Measurements from ENCODE around the gene PTPRM. TPM values are rescaled to one million over a fixed set of nuclear protein-coding genes. Genes with fewer than 3 reads are reported as not detected.

PTPRM gene
- total and polyA plus RNA-seq, 9 donors, result 61.7 to 91.5 (median 66.4) TPM

DNA sequence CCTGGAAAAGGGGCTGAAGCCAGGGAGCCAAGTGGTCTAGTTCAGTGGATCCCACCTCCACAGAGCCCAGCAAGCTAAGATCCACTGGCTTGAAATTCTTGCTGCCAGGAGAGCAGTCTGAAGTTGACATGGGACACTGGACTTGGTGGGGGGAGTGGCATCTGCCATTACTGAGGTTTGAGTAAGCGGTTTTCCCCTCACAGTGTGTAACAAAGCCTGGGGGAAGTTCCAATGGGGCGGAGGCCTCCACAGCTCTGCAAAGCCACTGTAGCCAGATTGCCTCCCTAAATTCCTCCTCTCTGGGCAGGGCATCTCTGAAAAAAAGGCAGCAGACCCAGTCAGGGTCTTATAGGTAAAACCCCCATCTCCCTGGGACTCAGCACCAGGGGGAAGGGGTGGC is 144.4 kb downstream of the PTPRM start:
- Histone ChIP-seq H3K27ac (ENCODE audit: low read length) (no peak overlapping the region), H3K9me3 (replicated peaks; ENCODE audit: control insufficient read depth, low read depth, low read length) (peaks cover 8% of the 10 kb centered on the region), H3K36me3 (ENCODE audit: control insufficient read depth, insufficient read depth, low read length) (no peaks in the 10 kb centered on the region), H3K4me3 (ENCODE audit: low read length) (no peak overlapping the region), H3K4me1 (ENCODE audit: control insufficient read depth, insufficient read depth, low read length) (no peaks in the 10 kb centered on the region), H3K27me3 (ENCODE audit: control insufficient read depth, insufficient read depth, low read length) (no peaks in the 10 kb centered on the region)
- no peak for DNase-seq
- no CpG with 5 or more reads among the region's 2 CpGs for WGBS (ENCODE audit: insufficient coverage)

- Histone ChIP-seq H3K27me3 (ENCODE audit: control insufficient read depth, insufficient read depth, low read length) (no peaks in the 10 kb centered on the region), H3K4me3 (ENCODE audit: low read length) (no peak overlapping the region), H3K4me1 (ENCODE audit: control insufficient read depth, insufficient read depth, low read length) (no peaks in the 10 kb centered on the region), H3K36me3 (ENCODE audit: control insufficient read depth, insufficient read depth, low read length) (no peaks in the 10 kb centered on the region), H3K27ac (ENCODE audit: low read length) (no peak overlapping the region), H3K9me3 (replicated peaks; ENCODE audit: control insufficient read depth, low read depth, low read length) (peaks cover 10% of the 10 kb centered on the region)
- no peak for DNase-seq
- WGBS (ENCODE audit: insufficient coverage), result no CpG with 5 or more reads among the region's 1 CpG
Measured at GRCh38 chr18:7720395-7720794, 153.3 kb downstream of the PTPRM start.

DNA sequence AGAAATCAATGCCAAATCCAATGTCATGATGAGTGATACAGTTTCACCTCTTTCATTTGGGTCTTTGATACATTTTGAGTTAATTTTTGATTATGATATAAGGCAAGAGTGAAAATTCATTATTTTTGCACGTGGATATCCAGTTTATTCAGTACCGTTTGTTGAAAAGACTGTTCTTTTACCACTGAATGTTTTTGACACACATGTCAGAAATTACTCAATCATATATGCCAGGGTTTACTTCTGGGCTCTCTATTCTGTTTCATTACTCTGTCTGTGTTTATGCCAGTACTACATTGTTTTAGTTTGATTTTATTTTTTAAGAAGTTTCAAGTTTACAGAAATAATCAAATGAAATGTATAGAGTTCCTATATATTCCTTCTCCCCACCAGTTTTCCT is 154.4 kb downstream of the PTPRM start:
- no peaks in the 10 kb centered on the region for H3K36me3 ChIP-seq (ENCODE audit: control insufficient read depth, insufficient read depth, low read length)
- WGBS (ENCODE audit: insufficient coverage), result no CpG with 5 or more reads among the region's 2 CpGs
- H3K9me3 ChIP-seq (replicated peaks; ENCODE audit: control insufficient read depth, low read depth, low read length), result peaks cover 10% of the 10 kb centered on the region
- H3K27ac ChIP-seq (ENCODE audit: low read length), result no peak overlapping the region
- no peak overlapping the region for H3K4me3 ChIP-seq (ENCODE audit: low read length)
- no peaks in the 10 kb centered on the region for H3K27me3 ChIP-seq (ENCODE audit: control insufficient read depth, insufficient read depth, low read length)
- no peaks in the 10 kb centered on the region for H3K4me1 ChIP-seq (ENCODE audit: control insufficient read depth, insufficient read depth, low read length)
- DNase-seq, result no peak

- WGBS (ENCODE audit: insufficient coverage), result 77% methylated on average over 2 of the region's 3 CpGs
- no peaks in the 10 kb centered on the region for H3K4me1 ChIP-seq (ENCODE audit: control insufficient read depth, insufficient read depth, low read length)
Measured at GRCh38 chr18:7722955-7723354, 155.8 kb downstream of the PTPRM start.

DNA sequence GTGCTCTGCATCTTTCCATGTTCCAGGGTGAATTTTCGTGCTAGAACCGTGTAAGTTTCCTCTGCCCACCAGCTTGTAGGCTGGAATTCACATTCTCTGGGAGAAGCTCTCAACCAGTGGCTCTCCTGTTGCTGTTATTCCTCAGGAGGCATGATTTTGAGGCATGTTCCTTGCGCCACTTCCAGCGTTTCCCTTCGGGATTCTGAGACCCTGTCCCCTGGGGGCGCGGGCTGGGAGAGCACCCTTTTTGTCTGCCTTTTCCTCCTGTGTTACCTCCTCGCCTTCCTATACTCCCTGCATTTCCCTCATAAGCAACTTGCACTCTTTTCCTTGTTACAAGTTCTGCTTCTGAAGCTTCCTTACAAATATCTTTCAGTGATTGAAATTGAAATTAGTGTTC is 156.4 kb downstream of the PTPRM start:
- Histone ChIP-seq H3K27me3 (ENCODE audit: control insufficient read depth, insufficient read depth, low read length) (no peaks in the 10 kb centered on the region), H3K4me1 (ENCODE audit: control insufficient read depth, insufficient read depth, low read length) (peaks cover 3% of the 10 kb centered on the region), H3K4me3 (ENCODE audit: low read length) (no peak overlapping the region), H3K27ac (ENCODE audit: low read length) (no peak overlapping the region), H3K36me3 (ENCODE audit: control insufficient read depth, insufficient read depth, low read length) (no peaks in the 10 kb centered on the region), H3K9me3 (replicated peaks; ENCODE audit: control insufficient read depth, low read depth, low read length) (no peaks in the 10 kb centered on the region)
- no peak for DNase-seq
- WGBS (ENCODE audit: insufficient coverage), result 71% methylated on average over 5 of the region's 8 CpGs

More at GRCh38 chr18:7722955-7723354, 155.8 kb downstream of the PTPRM start:
- Histone ChIP-seq H3K27me3 (ENCODE audit: control insufficient read depth, insufficient read depth, low read length) (no peaks in the 10 kb centered on the region), H3K27ac (ENCODE audit: low read length) (no peak overlapping the region), H3K36me3 (ENCODE audit: control insufficient read depth, insufficient read depth, low read length) (no peaks in the 10 kb centered on the region), H3K4me3 (ENCODE audit: low read length) (no peak overlapping the region), H3K9me3 (replicated peaks; ENCODE audit: control insufficient read depth, low read depth, low read length) (peaks cover under 1% of the 10 kb centered on the region)
- no peak for DNase-seq

- 92% methylated on average over 6 of the region's 9 CpGs for WGBS (ENCODE audit: insufficient coverage)
- H3K9me3 ChIP-seq (replicated peaks; ENCODE audit: control insufficient read depth, low read depth, low read length), result no peaks in the 10 kb centered on the region
- H3K27me3 ChIP-seq (ENCODE audit: control insufficient read depth, insufficient read depth, low read length), result no peaks in the 10 kb centered on the region
- peaks cover 3% of the 10 kb centered on the region for H3K4me1 ChIP-seq (ENCODE audit: control insufficient read depth, insufficient read depth, low read length)
- no peaks in the 10 kb centered on the region for H3K36me3 ChIP-seq (ENCODE audit: control insufficient read depth, insufficient read depth, low read length)
- no peak overlapping the region for H3K27ac ChIP-seq (ENCODE audit: low read length)
- no peak for DNase-seq
- no peak overlapping the region for H3K4me3 ChIP-seq (ENCODE audit: low read length)
Measured at GRCh38 chr18:7725473-7725872, 158.4 kb downstream of the PTPRM start.

DNA sequence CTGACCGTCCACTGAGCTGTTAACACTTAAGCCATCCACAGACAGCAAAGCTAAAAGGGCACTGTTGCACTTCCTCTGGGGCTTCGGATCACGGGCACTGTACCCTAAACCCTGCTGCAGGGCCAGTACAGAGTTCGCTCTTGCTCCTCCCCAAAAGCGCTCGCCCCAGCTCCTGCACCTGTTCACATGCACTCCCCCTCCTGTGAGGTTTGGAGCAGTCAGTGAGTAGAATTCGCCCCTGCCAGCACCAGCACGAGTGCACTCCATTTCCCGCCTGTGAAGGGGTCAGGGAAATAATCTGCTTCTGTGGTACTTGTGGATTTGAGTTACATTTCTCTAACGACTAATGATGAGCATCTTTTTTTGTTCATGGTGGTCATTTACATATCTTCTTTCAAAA is 158.8 kb downstream of the PTPRM start:
- H3K4me1 ChIP-seq (ENCODE audit: control insufficient read depth, insufficient read depth, low read length), result peaks cover 3% of the 10 kb centered on the region
- no peak overlapping the region for H3K4me3 ChIP-seq (ENCODE audit: low read length)
- DNase-seq, result no peak

GRCh38 chr18:7726522-7726921 is 159.4 kb downstream of the PTPRM start:
- Histone ChIP-seq H3K4me3 (ENCODE audit: low read length) (no peak overlapping the region), H3K27me3 (ENCODE audit: control insufficient read depth, insufficient read depth, low read length) (no peaks in the 10 kb centered on the region), H3K27ac (ENCODE audit: low read length) (no peak overlapping the region), H3K4me1 (ENCODE audit: control insufficient read depth, insufficient read depth, low read length) (peaks cover 3% of the 10 kb centered on the region), H3K9me3 (replicated peaks; ENCODE audit: control insufficient read depth, low read depth, low read length) (no peaks in the 10 kb centered on the region), H3K36me3 (ENCODE audit: control insufficient read depth, insufficient read depth, low read length) (no peaks in the 10 kb centered on the region)
- no peak for DNase-seq
- WGBS (ENCODE audit: insufficient coverage), result no CpG with 5 or more reads among the region's 2 CpGs

More for the DNA sequence above, 158.8 kb downstream of the PTPRM start:
- no peak overlapping the region for H3K27ac ChIP-seq (ENCODE audit: low read length)
- no peaks in the 10 kb centered on the region for H3K27me3 ChIP-seq (ENCODE audit: control insufficient read depth, insufficient read depth, low read length)
- WGBS (ENCODE audit: insufficient coverage), result 100% methylated on average over 1 of the region's 10 CpGs
- H3K9me3 ChIP-seq (replicated peaks; ENCODE audit: control insufficient read depth, low read depth, low read length), result no peaks in the 10 kb centered on the region
- H3K36me3 ChIP-seq (ENCODE audit: control insufficient read depth, insufficient read depth, low read length), result no peaks in the 10 kb centered on the region

DNA sequence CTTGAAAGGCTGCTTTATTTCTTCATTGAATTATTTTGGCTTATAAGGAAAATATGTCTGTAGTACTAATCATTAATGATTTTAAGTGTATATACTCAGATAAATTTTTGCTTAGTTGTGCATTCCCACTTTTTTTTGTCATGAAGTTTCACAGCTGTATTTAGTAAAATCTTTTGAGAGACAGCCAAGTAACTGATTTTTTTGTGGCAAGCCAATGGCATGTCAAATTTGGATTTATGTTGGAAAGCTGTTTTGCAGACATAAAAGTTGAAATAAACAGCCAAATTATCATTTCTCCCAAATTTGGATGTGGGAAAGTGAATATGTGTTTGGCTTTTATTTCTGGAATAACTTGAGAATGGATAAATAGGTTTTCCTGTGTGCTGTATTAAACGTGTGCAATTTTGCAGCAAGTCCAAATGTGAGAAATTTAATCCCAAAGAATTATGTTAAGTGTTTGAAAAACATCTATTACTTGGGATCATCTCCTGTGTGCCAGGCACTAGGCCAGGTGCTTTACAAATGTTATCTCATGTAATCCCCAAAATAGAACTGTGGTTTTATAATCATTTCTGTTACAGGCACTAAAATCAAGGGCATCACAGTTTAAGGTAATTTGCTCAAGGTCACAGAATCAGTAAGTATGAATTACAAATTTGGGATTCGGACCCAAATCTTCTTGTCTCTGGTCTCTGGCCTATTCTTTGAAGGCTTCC is 160.4 kb downstream of the PTPRM start:
- H3K27ac ChIP-seq (ENCODE audit: low read length), result no peak overlapping the region
- no peak overlapping the region for H3K4me3 ChIP-seq (ENCODE audit: low read length)
- H3K27me3 ChIP-seq (ENCODE audit: control insufficient read depth, insufficient read depth, low read length), result no peaks in the 10 kb centered on the region
- peak; percentile 83 for DNase-seq
- H3K36me3 ChIP-seq (ENCODE audit: control insufficient read depth, insufficient read depth, low read length), result no peaks in the 10 kb centered on the region
- no CpG with 5 or more reads among the region's 2 CpGs for WGBS (ENCODE audit: insufficient coverage)
- no peaks in the 10 kb centered on the region for H3K9me3 ChIP-seq (replicated peaks; ENCODE audit: control insufficient read depth, low read depth, low read length)
- H3K4me1 ChIP-seq (ENCODE audit: control insufficient read depth, insufficient read depth, low read length), result peaks cover 3% of the 10 kb centered on the region

GRCh38 chr18:7728297-7728696 is 161.2 kb downstream of the PTPRM start:
- Histone ChIP-seq H3K4me1 (ENCODE audit: control insufficient read depth, insufficient read depth, low read length) (peaks cover 3% of the 10 kb centered on the region), H3K27me3 (ENCODE audit: control insufficient read depth, insufficient read depth, low read length) (no peaks in the 10 kb centered on the region), H3K36me3 (ENCODE audit: control insufficient read depth, insufficient read depth, low read length) (no peaks in the 10 kb centered on the region), H3K4me3 (ENCODE audit: low read length) (no peak overlapping the region), H3K9me3 (replicated peaks; ENCODE audit: control insufficient read depth, low read depth, low read length) (no peaks in the 10 kb centered on the region), H3K27ac (ENCODE audit: low read length) (no peak overlapping the region)
- DNase-seq, result no peak
- WGBS (ENCODE audit: insufficient coverage), result no CpG with 5 or more reads among the region's 4 CpGs

DNA sequence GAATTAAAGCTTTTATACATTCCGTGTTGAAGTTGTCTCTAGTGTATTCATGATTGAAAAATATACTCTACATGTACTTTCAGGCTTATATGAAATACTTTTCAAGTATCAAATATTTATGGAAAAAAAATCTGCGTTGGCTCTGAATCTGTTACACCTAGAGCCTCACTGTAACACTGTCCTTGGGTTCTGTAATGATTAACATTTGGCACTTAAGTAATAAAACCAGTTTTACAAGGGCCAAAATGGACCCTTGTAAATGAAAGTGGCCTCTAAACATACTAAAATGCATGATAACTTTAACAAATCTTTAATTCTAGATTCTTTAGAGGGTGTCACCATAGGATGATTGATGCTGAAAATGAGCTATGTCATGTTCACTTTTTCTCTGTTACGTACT is 162.8 kb downstream of the PTPRM start:
- Histone ChIP-seq H3K36me3 (ENCODE audit: control insufficient read depth, insufficient read depth, low read length) (no peaks in the 10 kb centered on the region), H3K9me3 (replicated peaks; ENCODE audit: control insufficient read depth, low read depth, low read length) (no peaks in the 10 kb centered on the region), H3K4me3 (ENCODE audit: low read length) (no peak overlapping the region), H3K27me3 (ENCODE audit: control insufficient read depth, insufficient read depth, low read length) (no peaks in the 10 kb centered on the region), H3K4me1 (ENCODE audit: control insufficient read depth, insufficient read depth, low read length) (peaks cover 3% of the 10 kb centered on the region), H3K27ac (ENCODE audit: low read length) (no peak overlapping the region)
- no peak for DNase-seq
- no CpG with 5 or more reads among the region's 3 CpGs for WGBS (ENCODE audit: insufficient coverage)

All from muscle of leg (tissue), 11 donors.